ENCODE data around the gene PTP4A2.

Gene PTP4A2

DNA sequence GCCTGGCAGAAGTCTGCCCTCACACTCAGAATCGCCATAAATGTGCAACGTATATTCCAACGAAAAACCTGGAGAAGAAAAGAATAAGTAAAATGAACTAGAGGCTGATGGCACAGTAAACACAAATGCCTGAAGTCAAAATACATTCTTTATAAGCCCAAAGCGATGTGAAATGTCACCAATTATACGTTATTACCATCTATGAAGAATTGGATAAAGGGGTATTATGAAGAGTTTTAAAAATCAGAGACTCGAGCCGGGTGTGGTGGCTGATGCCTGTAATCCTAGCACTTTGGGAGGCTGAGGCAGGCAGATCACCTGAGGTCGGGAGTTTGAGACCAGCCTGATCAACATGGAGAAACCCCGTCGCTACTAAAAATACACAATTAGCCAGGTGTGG, 18.6 kb downstream of the PTP4A2 start:
- DNase-seq (ENCODE audit: insufficient read length, low spot score) (no peak), FAIRE-seq (no peak)
- TF ChIP-seq, protein P1, sequence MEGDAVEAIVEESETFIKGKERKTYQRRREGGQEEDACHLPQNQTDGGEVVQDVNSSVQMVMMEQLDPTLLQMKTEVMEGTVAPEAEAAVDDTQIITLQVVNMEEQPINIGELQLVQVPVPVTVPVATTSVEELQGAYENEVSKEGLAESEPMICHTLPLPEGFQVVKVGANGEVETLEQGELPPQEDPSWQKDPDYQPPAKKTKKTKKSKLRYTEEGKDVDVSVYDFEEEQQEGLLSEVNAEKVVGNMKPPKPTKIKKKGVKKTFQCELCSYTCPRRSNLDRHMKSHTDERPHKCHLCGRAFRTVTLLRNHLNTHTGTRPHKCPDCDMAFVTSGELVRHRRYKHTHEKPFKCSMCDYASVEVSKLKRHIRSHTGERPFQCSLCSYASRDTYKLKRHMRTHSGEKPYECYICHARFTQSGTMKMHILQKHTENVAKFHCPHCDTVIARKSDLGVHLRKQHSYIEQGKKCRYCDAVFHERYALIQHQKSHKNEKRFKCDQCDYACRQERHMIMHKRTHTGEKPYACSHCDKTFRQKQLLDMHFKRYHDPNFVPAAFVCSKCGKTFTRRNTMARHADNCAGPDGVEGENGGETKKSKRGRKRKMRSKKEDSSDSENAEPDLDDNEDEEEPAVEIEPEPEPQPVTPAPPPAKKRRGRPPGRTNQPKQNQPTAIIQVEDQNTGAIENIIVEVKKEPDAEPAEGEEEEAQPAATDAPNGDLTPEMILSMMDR (IDR thresholded peaks at IDR 0.05; ENCODE audit: insufficient read depth, missing control alignments) = no peak

DNA sequence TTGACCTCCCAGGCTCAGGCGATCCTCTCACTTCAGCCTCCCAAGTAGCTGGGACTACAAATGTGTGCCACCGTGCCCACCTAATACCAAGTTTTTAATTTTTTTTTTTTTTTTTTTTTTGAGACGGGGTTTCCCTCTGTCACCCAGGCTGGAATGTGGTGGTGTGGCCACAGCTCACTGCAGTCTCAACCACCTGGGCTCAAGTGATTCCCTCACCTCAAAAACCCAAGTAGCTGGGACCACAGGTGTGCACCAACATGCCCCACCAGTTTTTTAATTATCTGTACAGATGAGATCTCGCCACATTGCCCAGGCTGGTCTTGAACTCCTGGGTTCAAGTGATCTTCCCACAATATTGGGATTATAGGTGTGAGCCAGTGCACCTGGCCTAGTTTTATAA, 22.7 kb downstream of the PTP4A2 start:
- TF ChIP-seq, protein P1 (IDR thresholded peaks at IDR 0.05; ENCODE audit: insufficient read depth, missing control alignments) = no peak
- DNase-seq (ENCODE audit: insufficient read length, low spot score) = no peak
- no peak for FAIRE-seq

DNA sequence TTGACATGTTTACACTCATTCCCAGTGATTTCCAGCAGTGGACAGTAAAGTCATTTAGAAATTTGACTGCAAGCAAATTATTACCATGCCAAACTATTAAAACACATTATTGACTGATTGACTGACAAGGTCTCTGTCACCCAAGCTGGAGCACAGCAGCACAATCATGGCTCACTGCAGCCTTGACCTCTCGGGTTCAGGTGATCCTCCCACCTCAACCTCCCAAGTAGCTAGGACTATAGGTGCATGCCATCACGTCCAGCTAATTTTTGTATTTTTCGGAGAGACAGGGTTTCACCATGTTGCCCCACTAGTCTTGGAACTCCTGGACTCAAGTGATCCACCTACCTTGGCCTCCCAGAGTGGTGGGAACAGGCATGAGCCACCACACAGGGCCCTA, 24.2 kb downstream of the PTP4A2 start:
- FAIRE-seq = no peak
- TF ChIP-seq, protein P1 (IDR thresholded peaks at IDR 0.05; ENCODE audit: insufficient read depth, missing control alignments) = no peak
- DNase-seq (ENCODE audit: insufficient read length, low spot score) = no peak

DNA sequence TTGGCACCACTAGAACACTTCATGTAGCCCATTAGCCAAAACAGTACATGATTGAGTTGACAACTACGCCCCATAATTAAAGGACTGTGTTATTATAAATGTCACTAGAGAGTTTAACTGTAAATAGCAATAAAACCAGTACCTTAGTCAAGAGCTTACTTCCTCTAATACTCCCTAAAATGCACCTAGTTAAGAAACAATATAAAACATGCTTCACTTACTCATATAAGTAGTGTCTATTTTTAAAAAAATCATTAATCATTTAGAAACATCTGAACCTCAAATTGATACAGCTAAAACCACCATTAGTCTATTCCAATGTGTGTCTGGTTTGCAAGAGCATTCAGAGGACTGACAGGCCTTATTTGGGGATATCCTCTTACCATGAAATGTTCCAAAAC, 25.3 kb downstream of the PTP4A2 start:
- FAIRE-seq = no peak
- TF ChIP-seq, protein P1 (IDR thresholded peaks at IDR 0.05; ENCODE audit: insufficient read depth, missing control alignments) = no peak
- DNase-seq (ENCODE audit: insufficient read length, low spot score) = no peak

DNA sequence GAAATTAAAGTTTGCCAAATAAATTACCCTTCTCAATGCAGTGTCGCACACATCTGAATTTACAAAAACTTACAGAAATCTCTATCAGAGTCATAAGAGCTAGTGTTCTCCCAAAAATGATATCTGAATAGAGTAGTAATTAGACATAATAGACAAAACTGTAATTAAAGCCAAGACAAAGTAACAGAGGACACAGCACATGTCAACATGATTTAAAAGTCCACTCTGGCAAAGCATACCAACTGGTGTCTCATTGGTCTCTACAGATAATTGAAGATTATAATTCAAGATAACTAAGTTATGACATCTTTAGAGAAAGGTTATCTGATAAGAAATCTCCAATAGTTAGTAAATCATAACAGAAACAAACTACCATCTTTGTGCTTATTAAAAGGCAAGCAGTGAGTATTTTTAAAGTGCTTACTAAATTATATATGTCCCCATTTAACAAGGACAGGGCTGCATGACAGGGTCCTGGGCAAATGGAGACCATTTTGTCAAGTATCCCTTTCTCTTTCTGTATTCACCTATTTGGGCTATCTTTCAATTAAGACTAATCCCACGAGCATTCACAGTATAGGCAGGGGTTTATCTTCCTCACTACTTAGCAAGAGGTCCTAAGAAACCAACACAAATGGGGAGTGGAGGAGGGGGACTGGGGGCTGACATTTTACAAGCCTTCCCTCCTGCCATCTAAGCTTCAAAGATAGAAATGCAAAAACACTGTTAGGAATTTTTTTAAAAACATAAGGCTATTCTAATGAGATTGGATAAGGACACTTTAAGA, 26.0 kb downstream of the PTP4A2 start:
- TF ChIP-seq, protein P1 (IDR thresholded peaks at IDR 0.05; ENCODE audit: insufficient read depth, missing control alignments) = no peak
- FAIRE-seq (no peak), DNase-seq (ENCODE audit: insufficient read length, low spot score) (no peak)

DNA sequence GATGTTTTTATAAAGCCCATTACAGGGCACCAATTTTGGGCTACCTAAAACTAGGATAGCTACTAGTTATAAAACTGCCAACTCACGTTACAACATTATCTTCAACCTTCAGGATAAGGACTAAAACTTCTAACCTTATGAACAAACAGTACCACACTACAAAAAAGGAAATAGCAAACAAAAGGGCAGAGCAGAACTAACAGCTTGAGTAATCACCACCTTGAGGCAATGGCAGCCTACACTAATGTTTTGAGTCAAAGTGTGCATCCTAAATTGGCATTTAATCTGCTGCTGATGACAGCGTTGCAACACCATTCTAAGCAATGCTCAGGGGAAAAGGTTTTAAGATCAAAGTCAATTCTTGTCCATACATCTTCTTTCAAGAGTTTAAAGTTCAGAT, 27.2 kb downstream of the PTP4A2 start:
- FAIRE-seq (no peak), DNase-seq (ENCODE audit: insufficient read length, low spot score) (no peak)
- TF ChIP-seq, protein P1 (IDR thresholded peaks at IDR 0.05; ENCODE audit: insufficient read depth, missing control alignments) = no peak

DNA sequence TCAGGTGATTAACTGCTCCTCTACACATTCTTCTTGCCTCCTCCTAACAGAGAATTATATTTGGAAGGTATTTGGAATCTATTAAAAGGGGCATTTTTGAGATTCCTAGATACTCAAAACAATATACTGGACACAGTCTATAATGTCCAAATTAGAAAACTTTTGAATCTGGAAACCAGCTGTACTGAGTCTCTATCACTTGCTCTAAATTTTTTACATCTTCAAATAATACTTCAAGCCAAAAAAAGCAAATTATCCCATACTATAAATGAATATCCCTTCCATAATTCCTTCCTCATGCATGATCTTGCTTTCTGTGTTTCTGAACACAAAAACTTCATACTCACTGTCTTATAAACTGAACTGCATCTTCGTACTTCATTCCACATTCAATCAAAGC, 28.5 kb downstream of the PTP4A2 start:
- FAIRE-seq (no peak), DNase-seq (ENCODE audit: insufficient read length, low spot score) (no peak)
- TF ChIP-seq, protein P1 (IDR thresholded peaks at IDR 0.05; ENCODE audit: insufficient read depth, missing control alignments) = no peak
